NB4 (cell line): Measurements from ENCODE around the gene EFCAB6.
A peak's percentile ranks its signal among the peaks of the same experiment; 100 is the strongest.

Experiments
- DNase-seq: peaks from one replicate; pipeline ENCODE4 v3.0.0; 2010; ENCODE audit warnings: low read depth
- H3K4me3 ChIP-seq: one replicate; pipeline ENCODE4 v1.5.1; 2011; ENCODE audit warnings: mild to moderate bottlenecking, low read depth, low read length, moderate library complexity
- CTCF ChIP-seq: IDR thresholded peaks from one replicate; pipeline ENCODE4 v1.5.1; 2012; ENCODE audit warnings: low read depth, low read length
- MAX ChIP-seq: IDR thresholded peaks from 2 replicates; pipeline ENCODE4 v1.6.1; 2011; ENCODE audit warnings: low read depth, low read length
- MYC ChIP-seq: IDR thresholded peaks from 2 replicates; pipeline ENCODE4 v1.6.1; 2011; ENCODE audit warnings: low read depth, low read length
- POLR2A ChIP-seq: IDR thresholded peaks from 2 replicates; pipeline ENCODE4 v1.6.1; 2011; ENCODE audit warnings: mild to moderate bottlenecking; ENCODE audit not compliant: insufficient read length; ENCODE audit errors: extremely low read depth

Gene EFCAB6

GRCh38 chr22:43812149-43812842, at the start of gene EFCAB6:
Gene EFCAB6, minus strand, starts transcription at chr22:43812305. Its CDS starts 29,987 bp downstream, at chr22:43782318.
- TF ChIP-seq CTCF (no peak), POLR2A (no peak), MAX (no peak), MYC (no peak)
- peak within 1 kb of the TSS; percentile 89 for H3K4me3 ChIP-seq
- DNase-seq, result peak; percentile 92

GRCh38 chr22:43861529-43861928, 49.4 kb upstream of the EFCAB6 start:
- no peak for DNase-seq
- H3K4me3 ChIP-seq, result no peak overlapping the region
- no peak for TF ChIP-seq MYC
- no peak for TF ChIP-seq CTCF
- no peak for TF ChIP-seq POLR2A
- TF ChIP-seq MAX, result no peak

GRCh38 chr22:43860831-43861230, 48.7 kb upstream of the EFCAB6 start:
- TF ChIP-seq CTCF, result no peak
- no peak for TF ChIP-seq POLR2A
- TF ChIP-seq MYC, result no peak
- no peak overlapping the region for H3K4me3 ChIP-seq
- no peak for DNase-seq

- TF ChIP-seq MYC, result no peak
- no peak for TF ChIP-seq POLR2A
- no peak for TF ChIP-seq CTCF
- TF ChIP-seq MAX, result no peak
- no peak for DNase-seq
- no peak overlapping the region for H3K4me3 ChIP-seq
Observed at GRCh38 chr22:43860126-43860525, 48.0 kb upstream of the EFCAB6 start.

- TF ChIP-seq MYC (no peak), POLR2A (no peak), MAX (no peak), CTCF (no peak)
- no peak overlapping the region for H3K4me3 ChIP-seq
Observed at GRCh38 chr22:43859621-43860020, 47.5 kb upstream of the EFCAB6 start.

More at GRCh38 chr22:43859621-43860020, 47.5 kb upstream of the EFCAB6 start:
- no peak for DNase-seq
